Testis (tissue), 3 donors: ENCODE measurements around the gene DACT2. TPM values are rescaled to one million over a fixed set of nuclear protein-coding genes. Genes with fewer than 3 reads are reported as not detected.

Experiments used
- DNase-seq: peaks from one replicate; pipeline ENCODE4 v3.0.0-alpha.2; 2019
- H3K27ac ChIP-seq, 2 donors: fragments of 200-600 bp; sonication (generic); one replicate each; pipeline ENCODE4 v1.5.1; 2019
- H3K27me3 ChIP-seq: fragments of 200-600 bp; sonication (generic); one replicate; pipeline ENCODE4 v1.5.1; 2019
- H3K36me3 ChIP-seq: fragments of 200-600 bp; sonication (generic); one replicate; pipeline ENCODE4 v1.5.1; 2017; ENCODE audit warnings: low read depth; ENCODE audit errors: missing control alignments
- H3K4me1 ChIP-seq: fragments of 200-600 bp; sonication (generic); one replicate; pipeline ENCODE4 v1.5.1; 2019
- H3K4me3 ChIP-seq, 2 donors: fragments of 200-600 bp; sonication (generic); one replicate each; pipeline ENCODE4 v1.5.1; 2017 to 2019
- H3K9me3 ChIP-seq: fragments of 200-600 bp; sonication (generic); one replicate; pipeline ENCODE4 v1.5.1; 2017
- CTCF ChIP-seq, 3 experiments: fragments of 450-650 bp in 2 of 3; fragments of 200-600 bp in 1 of 3; sonication (generic) in 1 of 3; IDR thresholded peaks; one replicate each; pipeline ENCODE4 v1.5.1; 2016 to 2019; ENCODE audit warnings: antibody characterized with exemption in 3 of 3, mild to moderate bottlenecking in 2 of 3, moderate library complexity in 1 of 3
- POLR2A ChIP-seq: fragments of 450-650 bp; IDR thresholded peaks from one replicate; pipeline ENCODE4 v1.6.1; 2017; ENCODE audit warnings: antibody characterized with exemption, mild to moderate bottlenecking, moderate library complexity
- WGBS, 2 donors: methylation state at CpG; one replicate each; pipeline ENCODE4 v1.1.5; 2018; 5-methylcytosine and 5-hydroxymethylcytosine counted together
- intact Hi-C: fragments of 100-400 bp; cut with DNase I; formaldehyde crosslinking; loops from one replicate; pipeline ENCODE4 v1.15.1; 2023; ENCODE audit warnings: low total_unique reads
- polyA plus RNA-seq: library from polyadenylated mRNA; stranded (reverse); fragments of 350-450 nt; fragmentation: Illumina TruSeq; extraction: RNeasy Lipid Tissue Mini Kit (QIAGEN cat#74804); gene quantifications from one replicate; pipeline ENCODE4 v1.2.3, GENCODE V29; 2014; ENCODE audit warnings: low read depth, low replicate concordance; ENCODE audit not compliant: insufficient read depth
- total RNA-seq, 2 donors: library from RNA; depleted of rRNA; stranded (reverse); fragments of >200 nt; gene quantifications; one replicate each; pipeline ENCODE4 v1.2.3, GENCODE V29; 2016

DACT2 gene
- total and polyA plus RNA-seq, 3 donors from 2014 or later: 1.8 to 20.8 (median 2.0) TPM

DNA sequence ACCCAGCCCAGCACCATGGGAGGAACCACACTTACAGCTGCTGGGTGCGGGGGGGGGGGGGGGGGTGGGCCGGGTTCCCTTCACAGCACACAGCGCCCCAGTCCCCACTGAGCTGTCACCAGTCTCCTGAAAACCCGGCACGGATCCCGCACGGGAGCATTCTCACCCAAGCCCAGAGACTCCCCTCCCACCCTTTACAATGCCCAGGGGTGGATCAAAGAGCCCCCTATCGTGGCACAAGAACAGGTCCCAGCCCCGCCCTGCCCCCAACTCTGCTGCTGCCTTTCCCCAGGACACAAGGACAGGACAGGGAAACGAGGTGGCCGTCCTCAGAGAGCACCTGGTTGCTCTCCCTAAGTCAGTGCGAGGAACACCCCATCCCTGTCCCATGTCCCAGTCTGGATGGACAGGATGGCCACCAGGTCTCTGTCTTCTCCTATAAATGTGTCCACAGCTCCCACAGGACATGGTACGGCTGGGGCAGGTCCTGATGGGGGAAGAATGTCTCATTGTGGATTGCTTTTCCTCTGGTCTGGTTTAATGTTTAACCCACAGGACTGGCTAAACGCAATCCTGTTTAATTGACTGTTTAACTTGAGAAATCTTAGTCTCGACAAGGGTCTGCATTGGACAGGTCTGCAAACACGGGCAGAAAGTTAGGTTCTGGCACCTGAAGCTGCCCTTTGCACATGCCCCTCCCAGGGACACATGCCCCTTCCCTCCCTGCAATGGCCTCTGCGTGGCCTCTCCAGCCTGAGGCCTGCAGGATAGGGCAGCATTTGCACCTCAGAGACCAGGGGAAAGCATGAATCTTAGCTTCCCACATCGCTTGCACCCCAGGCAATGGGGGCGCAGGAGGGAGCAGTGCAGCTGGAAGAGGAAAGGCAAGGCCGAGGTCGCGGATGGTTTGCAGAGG, 45.3 kb downstream of the DACT2 start:
- WGBS, 2 donors: 76 to 79% methylated on average over 17 to 22 of the region's 22 CpGs
- Histone ChIP-seq H3K36me3 (no peaks in the 10 kb centered on the region), H3K4me3 (no peak overlapping the region), H3K9me3 (no peaks in the 10 kb centered on the region), H3K27ac (no peak overlapping the region), H3K4me1 (no peaks in the 10 kb centered on the region), H3K27me3 (no peaks in the 10 kb centered on the region)
- intact Hi-C loops: no loop called here
- TF ChIP-seq CTCF (IDR thresholded peaks at IDR 0.05): no peak
- TF ChIP-seq POLR2A: no peak
- no peak for DNase-seq

DNA sequence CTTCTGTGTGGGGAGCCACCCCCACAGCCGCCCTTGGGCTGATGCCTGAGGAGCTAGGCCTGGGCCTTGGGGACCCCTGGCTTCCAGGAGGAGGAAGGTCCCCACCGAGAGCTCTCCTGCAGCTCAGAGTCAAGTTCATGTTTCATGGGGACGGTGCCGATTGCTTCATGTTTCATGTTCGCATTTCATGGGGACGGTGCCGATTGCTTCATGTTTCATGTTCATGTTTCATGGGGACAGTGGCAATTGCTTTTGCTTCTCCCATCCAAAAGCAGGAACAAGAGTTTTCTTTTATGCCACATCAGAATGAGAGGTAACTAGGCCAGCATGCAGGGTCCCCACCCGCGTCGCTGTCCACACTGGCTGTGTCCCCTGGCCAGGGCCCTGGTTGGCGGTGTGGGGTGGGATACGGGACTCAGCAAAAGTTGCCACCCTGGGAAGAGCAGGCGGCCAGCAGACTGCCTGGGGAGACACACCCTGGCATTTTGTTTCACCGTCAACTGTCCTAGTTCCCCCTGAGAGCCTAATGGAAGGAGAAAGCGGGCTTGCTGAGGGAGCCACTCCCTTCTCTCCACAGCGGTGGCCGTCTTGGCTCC, 46.0 kb downstream of the DACT2 start:
- H3K4me3 ChIP-seq: no peak overlapping the region
- H3K27me3 ChIP-seq: no peaks in the 10 kb centered on the region
- no peaks in the 10 kb centered on the region for H3K9me3 ChIP-seq
- no peaks in the 10 kb centered on the region for H3K36me3 ChIP-seq
- DNase-seq: no peak
- 87 to 91% methylated on average over 15 to 17 of the region's 17 CpGs for WGBS, 2 donors
- H3K27ac ChIP-seq: no peak overlapping the region
- intact Hi-C loops: no loop called here
- TF ChIP-seq CTCF (IDR thresholded peaks at IDR 0.05) (no peak), POLR2A (no peak)
- H3K4me1 ChIP-seq: no peaks in the 10 kb centered on the region

DNA sequence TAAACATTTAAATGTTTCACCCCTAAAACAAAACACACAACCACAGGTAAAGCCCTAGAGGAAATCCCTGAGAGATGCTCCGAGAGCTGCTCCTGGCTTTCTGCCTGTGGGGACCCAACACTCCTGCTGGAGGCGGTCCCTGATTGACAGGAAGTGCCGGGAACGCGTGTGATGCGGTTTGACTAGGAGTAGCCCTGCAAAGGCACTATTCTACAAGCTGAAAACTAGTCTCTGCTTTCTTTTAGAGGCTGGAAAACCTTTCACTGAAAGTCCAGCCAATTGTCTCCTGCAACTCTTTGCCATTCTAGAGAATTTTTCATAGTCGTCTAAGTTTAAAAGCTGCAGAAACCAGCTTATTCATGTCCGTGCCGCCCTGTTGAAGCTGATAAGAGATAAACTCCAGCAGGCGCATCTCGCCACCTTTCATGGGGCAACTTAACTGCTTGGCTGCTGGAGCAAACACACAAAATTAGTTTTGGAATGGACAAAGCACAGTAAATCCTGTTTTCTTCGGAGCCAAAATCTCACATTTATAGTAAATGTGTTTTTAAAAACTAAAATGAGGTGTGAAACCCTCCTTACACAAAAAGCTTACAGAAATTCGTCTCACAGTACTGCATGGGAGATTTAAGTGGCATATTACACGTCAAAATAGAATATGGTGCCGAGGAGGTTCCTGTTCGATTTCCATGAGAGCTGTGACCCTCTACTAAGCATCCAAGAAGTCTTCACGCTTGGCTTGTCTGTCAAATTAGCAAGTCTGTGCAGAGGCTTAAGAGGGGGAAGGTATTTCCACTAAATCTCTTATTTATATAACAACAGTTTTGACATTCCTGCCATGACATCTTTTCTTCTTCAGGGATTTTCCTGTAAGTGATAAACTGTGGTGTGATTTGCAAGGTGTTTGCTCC, 46.9 kb downstream of the DACT2 start:
- no peaks in the 10 kb centered on the region for H3K4me1 ChIP-seq
- H3K9me3 ChIP-seq: no peaks in the 10 kb centered on the region
- H3K27ac ChIP-seq: no peak overlapping the region
- no peak for TF ChIP-seq CTCF (IDR thresholded peaks at IDR 0.05)
- no peak for TF ChIP-seq POLR2A
- DNase-seq: no peak
- intact Hi-C loops: no loop called here
- 57 to 64% methylated on average over 17 of the region's 17 CpGs for WGBS, 2 donors
- no peaks in the 10 kb centered on the region for H3K36me3 ChIP-seq
- H3K27me3 ChIP-seq: no peaks in the 10 kb centered on the region
- no peak overlapping the region for H3K4me3 ChIP-seq

GRCh38 chr6:168270274-168271172, 49.1 kb downstream of the DACT2 start:
- Histone ChIP-seq H3K4me1 (no peaks in the 10 kb centered on the region), H3K36me3 (no peaks in the 10 kb centered on the region), H3K9me3 (no peaks in the 10 kb centered on the region), H3K27me3 (no peaks in the 10 kb centered on the region), H3K27ac (no peak overlapping the region), H3K4me3 (no peak overlapping the region)
- 86 to 88% methylated on average over 19 of the region's 19 CpGs for WGBS, 2 donors
- intact Hi-C loops: no loop called here
- DNase-seq: no peak
- no peak for TF ChIP-seq CTCF (IDR thresholded peaks at IDR 0.05)
- TF ChIP-seq POLR2A: no peak
